Right renal pelvis (tissue), 4 donors: Measurements from ENCODE around the gene MET. TPM values are rescaled to one million over a fixed set of nuclear protein-coding genes. Genes with fewer than 3 reads are reported as not detected.

Experiments used
- DNase-seq, 4 donors: peaks; one replicate each; pipeline ENCODE4 v3.0.0-alpha.2; 2013; ENCODE audit warnings: low read depth in 4 of 4, low spot score in 3 of 4, missing footprints in 1 of 4
- polyA plus RNA-seq, 4 donors: library from polyadenylated mRNA; unstranded; fragments of 120-200 nt; gene quantifications; one replicate each; pipeline ENCODE4 v1.2.1, GENCODE V29; 2013; ENCODE audit not compliant: insufficient read length in 4 of 4

The MET gene
- polyA plus RNA-seq, 4 donors: 40.9 to 49.2 (median 46.4) TPM

- no peak for DNase-seq
Measured at GRCh38 chr7:116724560-116725231, 52.7 kb downstream of the MET start.

- no peak for DNase-seq
Measured at GRCh38 chr7:116726149-116726548, 54.2 kb downstream of the MET start.

GRCh38 chr7:116726713-116727431 lies 54.9 kb downstream of the MET start:
- no peak for DNase-seq

GRCh38 chr7:116727432-116728009 lies 55.5 kb downstream of the MET start:
- DNase-seq: no peak

GRCh38 chr7:116728413-116728812 lies 56.4 kb downstream of the MET start:
- DNase-seq: no peak

- DNase-seq: no peak
Measured at GRCh38 chr7:116730097-116731022, 58.4 kb downstream of the MET start.

- no peak for DNase-seq
Measured at GRCh38 chr7:116731023-116731395, 59.0 kb downstream of the MET start.

GRCh38 chr7:116731445-116732335 lies 59.7 kb downstream of the MET start:
- no peak for DNase-seq

- DNase-seq: no peak
Measured at GRCh38 chr7:116732788-116733694, 61.0 kb downstream of the MET start.

GRCh38 chr7:116733924-116734580 lies 62.1 kb downstream of the MET start:
- DNase-seq: no peak

GRCh38 chr7:116734710-116735109 lies 62.7 kb downstream of the MET start:
- DNase-seq: no peak

GRCh38 chr7:116736927-116737715 lies 65.1 kb downstream of the MET start:
- no peak for DNase-seq

GRCh38 chr7:116738378-116738777 lies 66.4 kb downstream of the MET start:
- no peak for DNase-seq

GRCh38 chr7:116739307-116739706 lies 67.3 kb downstream of the MET start:
- DNase-seq: no peak

- DNase-seq: no peak
Measured at GRCh38 chr7:116740231-116740630, 68.2 kb downstream of the MET start.

GRCh38 chr7:116740755-116741462 lies 68.9 kb downstream of the MET start:
- DNase-seq: no peak
